Naive B cell (primary cell): ENCODE results near the gene APBB3. TPM values are rescaled to one million over a fixed set of nuclear protein-coding genes. Genes with fewer than 3 reads are reported as not detected.
"Not testable (repeated sequence)": the region's sequence is repeated elsewhere in the genome, so short reads cannot be mapped to it uniquely, and the experiment has no call there.

Experiments
- ATAC-seq, 2 donors: fragments of 150-1000 bp; cut with Tn5 transposase; 2 replicates each; pipeline ENCODE4 v1.10.0; 2021; ENCODE audit warnings: low read depth in 2 of 2, mild to moderate bottlenecking in 2 of 2, moderate library complexity in 2 of 2
- DNase-seq: peaks from one replicate; pipeline ENCODE4 v3.0.0; 2022
- H3K27ac Mint-ChIP-seq, 6 donors: one replicate each; pipeline ENCODE4 v1.8.0; 2020 to 2022; ENCODE audit warnings: mild to moderate bottlenecking in 6 of 6, mixed read lengths in 6 of 6, moderate library complexity in 5 of 6, inconsistent platforms in 2 of 6
- H3K27me3 Mint-ChIP-seq, 3 donors: one replicate each; pipeline ENCODE4 v1.8.0; 2021 to 2022; ENCODE audit warnings: mixed read lengths in 3 of 3, mild to moderate bottlenecking in 1 of 3
- H3K36me3 Mint-ChIP-seq, 2 donors: one replicate each; pipeline ENCODE4 v1.8.0; 2020 to 2022; ENCODE audit warnings: mixed read lengths in 2 of 2, inconsistent platforms in 1 of 2, mild to moderate bottlenecking in 1 of 2
- H3K4me1 Mint-ChIP-seq, 3 donors: one replicate each; pipeline ENCODE4 v1.8.0; 2020 to 2022; ENCODE audit warnings: mixed read lengths in 3 of 3, inconsistent platforms in 1 of 3, mild to moderate bottlenecking in 1 of 3, moderate library complexity in 1 of 3
- H3K4me3 Mint-ChIP-seq, 8 donors: one replicate each; pipeline ENCODE4 v1.8.0; 2020 to 2022; ENCODE audit warnings: mild to moderate bottlenecking in 8 of 8, mixed read lengths in 8 of 8, moderate library complexity in 8 of 8, inconsistent platforms in 2 of 8
- H3K9me3 Mint-ChIP-seq, 7 donors: one replicate each; pipeline ENCODE4 v1.8.0; 2020 to 2022; ENCODE audit warnings: mixed read lengths in 7 of 7, mild to moderate bottlenecking in 5 of 7, inconsistent platforms in 2 of 7, moderate library complexity in 1 of 7
- polyA plus RNA-seq, 6 donors: library from polyadenylated mRNA; unstranded; fragments of 300-500 nt; fragmentation: Illumina TruSeq; gene quantifications; one replicate each; pipeline ENCODE4 v1.2.3, GENCODE V29; 2021; ENCODE audit warnings: low read depth in 6 of 6

Gene APBB3
- polyA plus RNA-seq, 6 donors from 2014 or later = 6.3 to 9.0 (median 7.9) TPM; not detected in 1

- ATAC-seq = no peak
- peaks cover 0 to 3% (median 0%) of the 10 kb centered on the region in 3 donors for H3K4me1 Mint-ChIP-seq
- no peak for DNase-seq
- H3K36me3 Mint-ChIP-seq = no peaks in the 10 kb centered on the region
- H3K9me3 Mint-ChIP-seq = no peaks in the 10 kb centered on the region
- H3K4me3 Mint-ChIP-seq = no peak overlapping the region
- H3K27ac Mint-ChIP-seq = peak overlapping the region in 1 of 6 donors; percentile 34
- peaks cover 11 to 31% (median 13%) of the 10 kb centered on the region in 3 donors for H3K27me3 Mint-ChIP-seq
Measured at GRCh38 chr5:140595538-140596300, 31.3 kb upstream of the APBB3 start.

GRCh38 chr5:140594169-140594568 is 29.8 kb upstream of the APBB3 start:
- Mint-ChIP-seq H3K4me1 (peaks cover 0 to 3% (median 0%) of the 10 kb centered on the region in 3 donors), H3K9me3 (no peaks in the 10 kb centered on the region), H3K4me3 (no peak overlapping the region), H3K27me3 (peaks cover 10 to 30% (median 13%) of the 10 kb centered on the region in 3 donors), H3K36me3 (no peaks in the 10 kb centered on the region), H3K27ac (no peak overlapping the region)
- DNase-seq (no peak), ATAC-seq (no peak)

GRCh38 chr5:140593070-140593469 is 28.7 kb upstream of the APBB3 start:
- ATAC-seq, H3K36me3 Mint-ChIP-seq, H3K4me1 Mint-ChIP-seq, H3K9me3 Mint-ChIP-seq, H3K27ac Mint-ChIP-seq, DNase-seq, H3K4me3 Mint-ChIP-seq: not testable (repeated sequence)
- H3K27me3 Mint-ChIP-seq = peaks cover 7 to 23% (median 13%) of the 10 kb centered on the region in 3 donors

GRCh38 chr5:140591747-140592372 is 27.5 kb upstream of the APBB3 start:
- Mint-ChIP-seq H3K4me3 (no peak overlapping the region), H3K9me3 (no peaks in the 10 kb centered on the region), H3K27ac (peak overlapping the region in 1 of 6 donors; percentile 60), H3K36me3 (no peaks in the 10 kb centered on the region), H3K27me3 (peaks cover 7 to 23% (median 13%) of the 10 kb centered on the region in 3 donors), H3K4me1 (peaks cover 0 to 3% (median 0%) of the 10 kb centered on the region in 3 donors)
- DNase-seq (no peak), ATAC-seq (no peak)

GRCh38 chr5:140590861-140591260 is 26.5 kb upstream of the APBB3 start:
- H3K4me1 Mint-ChIP-seq = peaks cover 0 to 3% (median 0%) of the 10 kb centered on the region in 3 donors
- H3K27ac Mint-ChIP-seq = no peak overlapping the region
- no peak for ATAC-seq
- H3K36me3 Mint-ChIP-seq = no peaks in the 10 kb centered on the region
- H3K4me3 Mint-ChIP-seq = no peak overlapping the region
- DNase-seq = no peak
- no peaks in the 10 kb centered on the region for H3K9me3 Mint-ChIP-seq
- H3K27me3 Mint-ChIP-seq = peaks cover 7 to 21% (median 19%) of the 10 kb centered on the region in 3 donors

DNA sequence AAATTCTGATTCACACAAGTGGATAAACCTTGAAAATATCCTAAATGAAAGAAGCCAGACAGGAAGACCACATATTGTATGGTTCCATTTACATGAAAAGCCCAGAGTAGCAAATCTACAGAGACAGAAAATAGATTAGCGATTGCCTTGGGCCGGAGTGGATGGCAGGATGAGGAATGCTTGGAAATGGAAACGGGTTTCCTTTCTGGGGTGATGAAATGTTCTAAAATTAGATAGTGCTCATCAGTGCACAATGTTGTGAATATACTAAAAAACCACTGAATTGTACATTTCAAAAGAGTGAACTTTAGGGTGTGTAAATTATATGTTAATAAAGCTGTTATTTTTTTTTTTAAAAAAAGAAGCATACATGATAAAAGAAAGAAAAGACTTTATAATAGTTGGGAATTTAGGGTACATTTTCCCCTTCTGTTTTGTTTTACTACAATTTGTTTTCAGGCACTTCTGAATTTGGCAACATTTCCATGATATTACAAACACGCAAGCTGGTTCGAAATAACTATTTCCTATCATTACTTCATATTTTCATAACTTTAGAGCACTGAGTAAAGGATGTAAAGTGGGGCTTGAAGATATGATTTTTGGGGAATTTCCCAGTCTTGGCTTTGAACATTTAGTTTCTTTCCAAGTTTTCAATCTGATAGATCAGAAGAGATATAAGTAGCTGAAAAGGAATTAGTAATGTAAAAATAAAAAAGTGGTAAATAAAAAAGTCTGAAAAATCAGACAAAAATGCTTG is 24.1 kb upstream of the APBB3 start:
- no peak overlapping the region for H3K4me3 Mint-ChIP-seq
- H3K4me1 Mint-ChIP-seq = no peaks in the 10 kb centered on the region
- ATAC-seq (no peak), DNase-seq (no peak)
- no peak overlapping the region for H3K27ac Mint-ChIP-seq
- H3K9me3 Mint-ChIP-seq = peaks cover 0 to 6% (median under 1%) of the 10 kb centered on the region in 7 donors
- H3K36me3 Mint-ChIP-seq = no peaks in the 10 kb centered on the region
- H3K27me3 Mint-ChIP-seq = peaks cover 0 to 12% (median 9%) of the 10 kb centered on the region in 3 donors

DNA sequence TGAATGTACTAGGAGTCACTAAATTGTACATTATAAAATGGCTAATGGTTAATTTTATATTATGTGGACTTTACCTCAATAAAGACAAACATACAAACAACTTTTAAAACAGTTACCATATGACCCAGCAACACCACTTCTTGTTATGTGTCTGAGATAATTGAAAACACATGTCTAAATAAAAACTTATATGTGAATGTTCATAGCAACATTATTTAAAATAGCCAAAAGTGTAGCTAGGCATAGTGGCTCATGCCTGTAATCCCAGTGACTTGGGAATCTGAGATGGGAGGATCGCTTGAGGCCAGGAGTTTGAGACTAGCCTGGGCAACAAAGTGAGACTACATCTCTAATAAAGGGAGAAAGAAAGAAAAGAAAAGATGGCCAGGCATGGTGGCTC is 23.1 kb upstream of the APBB3 start:
- Mint-ChIP-seq H3K4me3 (no peak overlapping the region), H3K27ac (no peak overlapping the region), H3K36me3 (no peaks in the 10 kb centered on the region), H3K9me3 (peaks cover 0 to 16% (median 3%) of the 10 kb centered on the region in 7 donors), H3K4me1 (no peaks in the 10 kb centered on the region), H3K27me3 (peaks cover 0 to 17% (median 15%) of the 10 kb centered on the region in 3 donors)
- no peak for DNase-seq
- no peak for ATAC-seq

DNA sequence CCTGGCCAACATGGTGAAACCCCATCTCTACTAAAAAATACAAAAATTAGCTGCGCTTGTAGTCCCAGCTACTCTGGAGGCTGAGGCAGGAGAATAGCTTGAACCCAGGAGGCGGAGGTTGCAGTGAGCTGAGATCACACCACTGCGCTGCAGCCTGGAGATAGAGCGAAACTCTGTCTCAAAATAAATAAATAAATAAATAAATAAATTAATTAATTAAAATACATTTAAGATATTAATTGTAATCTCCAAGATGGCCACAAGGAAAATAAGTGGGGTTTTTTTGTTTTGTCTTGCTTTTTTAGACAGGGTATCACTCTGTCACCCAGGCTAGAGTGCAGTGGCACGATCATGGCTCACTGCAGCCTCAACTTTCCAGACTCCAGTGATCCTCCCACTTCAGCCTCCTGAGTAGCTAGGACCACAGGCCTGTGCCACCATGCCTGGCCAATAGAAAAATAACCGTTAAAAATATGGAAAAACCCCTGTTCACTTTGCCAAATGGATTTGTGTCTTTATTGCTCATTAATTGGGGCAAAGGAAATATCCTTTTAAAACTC is 14.9 kb upstream of the APBB3 start:
- not testable (repeated sequence) for H3K27ac Mint-ChIP-seq, H3K4me3 Mint-ChIP-seq, DNase-seq, ATAC-seq, H3K36me3 Mint-ChIP-seq, H3K4me1 Mint-ChIP-seq
- H3K9me3 Mint-ChIP-seq = peaks cover 0 to 16% (median 4%) of the 10 kb centered on the region in 7 donors
- peaks cover 0 to 25% (median 17%) of the 10 kb centered on the region in 3 donors for H3K27me3 Mint-ChIP-seq

DNA sequence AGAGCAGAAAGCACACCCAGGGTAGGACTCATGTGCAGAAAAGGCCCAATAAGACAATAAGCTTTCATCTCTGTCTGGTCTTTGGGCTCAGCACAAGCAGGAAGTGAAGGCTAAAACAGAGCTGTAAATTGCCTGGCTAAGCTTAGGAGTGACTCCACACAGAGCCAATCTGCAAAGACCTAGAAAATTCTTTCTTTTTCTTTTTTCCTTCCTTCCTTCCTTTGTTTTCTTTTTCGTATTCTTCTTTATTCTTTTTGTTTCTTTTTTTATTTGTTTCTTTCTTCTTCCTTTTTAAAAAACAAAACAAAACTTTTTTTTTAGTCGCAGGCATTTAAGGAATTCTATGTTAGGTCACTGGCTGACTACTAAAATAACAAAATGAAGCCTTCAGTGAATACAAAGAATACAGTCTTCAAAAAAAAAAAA is 12.4 kb upstream of the APBB3 start:
- Mint-ChIP-seq H3K27ac (peak overlapping the region in 1 of 6 donors; percentile 24), H3K9me3 (no peaks in the 10 kb centered on the region), H3K4me1 (peaks cover 0 to 5% (median 0%) of the 10 kb centered on the region in 3 donors), H3K27me3 (peaks cover 0 to 8% (median 6%) of the 10 kb centered on the region in 3 donors), H3K4me3 (no peak overlapping the region), H3K36me3 (peaks cover 0 to 5% of the 10 kb centered on the region in 2 donors)
- DNase-seq = no peak
- ATAC-seq = no peak

GRCh38 chr5:140575309-140575708 is 10.9 kb upstream of the APBB3 start:
- Mint-ChIP-seq H3K4me3 (no peak overlapping the region), H3K27me3 (no peaks in the 10 kb centered on the region), H3K36me3 (peaks cover 0 to 5% of the 10 kb centered on the region in 2 donors), H3K4me1 (peaks cover 2 to 6% (median 5%) of the 10 kb centered on the region in 3 donors), H3K27ac (no peak overlapping the region), H3K9me3 (no peaks in the 10 kb centered on the region)
- ATAC-seq (no peak), DNase-seq (no peak)

- ATAC-seq = no peak
- no peak overlapping the region for H3K4me3 Mint-ChIP-seq
- H3K27me3 Mint-ChIP-seq = no peaks in the 10 kb centered on the region
- H3K9me3 Mint-ChIP-seq = no peaks in the 10 kb centered on the region
- no peak for DNase-seq
- H3K4me1 Mint-ChIP-seq = peaks cover 10 to 17% (median 14%) of the 10 kb centered on the region in 3 donors
- H3K27ac Mint-ChIP-seq = no peak overlapping the region
- H3K36me3 Mint-ChIP-seq = peaks cover 0 to 5% of the 10 kb centered on the region in 2 donors
Measured at GRCh38 chr5:140574165-140574564, 9.8 kb upstream of the APBB3 start.

DNA sequence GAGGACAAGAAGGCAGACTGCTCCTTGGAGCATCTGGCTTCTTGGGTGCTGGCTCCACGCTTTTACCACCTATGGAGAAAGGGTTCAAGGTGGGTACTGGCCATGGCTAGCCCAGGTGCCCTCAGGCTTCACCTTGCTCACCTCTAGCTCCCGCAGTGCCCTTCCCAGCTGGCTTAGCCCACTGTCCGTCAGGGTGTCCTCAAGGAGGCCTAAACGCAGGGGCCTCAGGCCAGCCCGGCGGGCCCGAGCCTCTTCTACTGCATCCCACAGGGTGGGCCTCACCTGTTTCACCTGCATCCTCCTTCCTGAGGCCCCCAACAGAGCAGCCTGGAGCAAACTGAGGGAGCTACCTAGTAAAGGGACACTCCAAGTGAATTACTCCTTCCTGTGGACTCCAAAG is 9.3 kb upstream of the APBB3 start:
- peaks cover 11 to 21% (median 18%) of the 10 kb centered on the region in 3 donors for H3K4me1 Mint-ChIP-seq
- H3K9me3 Mint-ChIP-seq = no peaks in the 10 kb centered on the region
- ATAC-seq (no peak), DNase-seq (no peak)
- peaks cover 0 to 5% of the 10 kb centered on the region in 2 donors for H3K36me3 Mint-ChIP-seq
- peak overlapping the region in 1 of 6 donors; percentile 63 for H3K27ac Mint-ChIP-seq
- no peak overlapping the region for H3K4me3 Mint-ChIP-seq
- no peaks in the 10 kb centered on the region for H3K27me3 Mint-ChIP-seq

- Mint-ChIP-seq H3K36me3 (peaks cover 5 to 19% of the 10 kb centered on the region in 2 donors), H3K9me3 (no peaks in the 10 kb centered on the region), H3K4me1 (peaks cover 31 to 39% (median 34%) of the 10 kb centered on the region in 3 donors), H3K27me3 (no peaks in the 10 kb centered on the region), H3K4me3 (no peak overlapping the region), H3K27ac (peak overlapping the region in 1 of 6 donors; percentile 89)
- DNase-seq (no peak), ATAC-seq (no peak)
Measured at GRCh38 chr5:140571105-140571504, 6.7 kb upstream of the APBB3 start.
